IPS-18c (cell line): Measurements from ENCODE around the gene TDRD12.
"Not testable (repeated sequence)": the region's sequence is repeated elsewhere in the genome, so short reads cannot be mapped to it uniquely, and the experiment has no call there.

Experiments
- H3K4me3 ChIP-seq: 2 replicates; pipeline ENCODE4 v1.7.0; 2013; ENCODE audit warnings: low read depth, mild to moderate bottlenecking, low read length, moderate library complexity; ENCODE audit not compliant: insufficient read depth
- H3K9me3 ChIP-seq: one replicate; pipeline ENCODE4 v1.6.1; 2013; ENCODE audit warnings: mild to moderate bottlenecking, low read length, moderate library complexity; ENCODE audit not compliant: control insufficient read depth, insufficient read depth

TDRD12 gene

DNA sequence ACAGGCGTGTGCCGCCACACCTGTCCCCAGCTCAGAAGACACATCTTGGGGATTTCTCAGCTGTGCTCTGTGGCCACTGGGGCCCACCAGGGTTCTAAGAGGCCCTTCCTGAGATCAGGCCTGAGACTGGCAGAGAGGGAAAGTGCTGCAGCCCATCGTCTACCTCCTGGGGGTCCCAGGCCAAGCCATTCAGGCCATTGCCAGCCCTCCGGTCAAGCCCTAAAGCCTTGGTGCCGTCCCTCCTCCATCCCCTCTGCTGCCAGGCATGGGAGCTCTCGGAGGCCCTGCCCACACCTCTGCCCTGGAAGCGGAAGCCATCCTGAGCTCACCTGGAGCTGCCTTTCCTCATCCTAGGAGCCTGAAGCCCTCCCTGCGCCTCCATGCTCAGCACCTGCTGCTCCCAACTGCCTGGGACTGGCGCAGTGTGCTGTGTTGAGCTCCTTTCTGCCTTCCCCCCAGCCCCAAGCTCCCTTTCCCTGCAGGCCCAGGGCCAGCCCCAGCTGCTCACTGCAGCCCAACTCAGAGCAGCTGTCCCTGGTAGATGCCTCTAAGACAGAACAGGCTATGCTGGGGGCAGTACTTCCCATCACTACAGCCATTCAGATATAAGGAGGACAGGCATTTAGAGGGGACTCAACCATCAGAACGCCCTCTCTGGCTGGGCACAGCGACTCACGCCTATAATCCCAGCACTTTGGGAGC lies 147.1 kb downstream of the TDRD12 start:
- Histone ChIP-seq H3K4me3 (no peak overlapping the region), H3K9me3 (peaks cover 2% of the 10 kb centered on the region)

DNA sequence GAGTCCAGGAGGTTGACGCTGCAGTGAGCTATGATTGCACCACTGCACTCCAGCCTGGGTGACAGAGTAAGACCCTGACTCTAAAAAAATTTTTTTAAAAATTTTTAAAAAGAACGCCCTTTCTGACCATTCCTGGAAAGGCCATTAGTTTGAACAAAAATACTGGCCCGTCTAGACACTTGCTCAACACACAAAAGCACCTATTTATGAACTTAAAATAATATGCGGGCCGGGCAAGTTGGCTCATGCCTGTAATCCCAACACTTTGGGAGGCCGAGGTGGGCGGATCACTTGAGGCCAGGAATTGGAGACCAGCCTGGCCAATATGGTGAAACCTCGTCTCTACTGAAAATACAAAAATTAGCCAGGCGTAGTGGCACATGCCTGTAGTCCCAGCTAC lies 147.9 kb downstream of the TDRD12 start:
- H3K9me3 ChIP-seq, H3K4me3 ChIP-seq: not testable (repeated sequence)

DNA sequence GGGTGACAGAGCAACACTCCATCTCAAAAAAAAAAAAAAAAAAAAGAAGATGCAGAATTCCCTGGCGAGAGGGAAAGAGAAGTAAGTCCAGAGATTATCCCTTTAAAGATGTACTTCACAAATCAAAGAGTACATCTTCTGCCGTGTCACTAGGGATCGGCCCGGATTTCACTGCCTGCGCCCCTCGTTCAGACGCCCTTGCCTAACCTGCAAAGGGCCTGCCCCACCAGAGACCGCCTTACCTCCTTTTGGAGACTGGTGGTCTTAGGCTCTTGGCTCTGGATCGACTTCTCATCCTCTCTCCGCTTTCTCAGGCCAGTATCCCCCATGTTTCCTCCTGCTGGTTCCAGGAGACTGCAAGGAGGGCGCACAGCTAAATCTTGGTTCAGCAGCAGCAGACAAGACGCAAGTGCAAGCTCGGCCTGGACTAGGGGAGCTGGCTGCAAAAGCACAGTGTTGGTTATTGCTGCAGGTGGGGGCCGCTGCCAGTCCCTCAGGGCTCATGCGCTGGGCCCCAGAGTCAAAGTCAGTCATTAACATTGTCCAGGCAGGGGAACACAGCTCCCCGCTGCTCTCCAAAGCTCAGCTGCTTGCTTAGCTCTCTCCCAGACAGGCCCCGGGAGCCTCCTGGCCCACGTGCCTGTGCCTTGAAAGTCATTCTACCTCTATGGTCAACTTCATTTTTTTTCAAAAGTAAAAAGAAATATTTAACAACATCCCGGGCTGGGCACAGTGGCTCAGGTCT lies 148.8 kb downstream of the TDRD12 start:
- no peaks in the 10 kb centered on the region for H3K9me3 ChIP-seq
- no peak overlapping the region for H3K4me3 ChIP-seq

DNA sequence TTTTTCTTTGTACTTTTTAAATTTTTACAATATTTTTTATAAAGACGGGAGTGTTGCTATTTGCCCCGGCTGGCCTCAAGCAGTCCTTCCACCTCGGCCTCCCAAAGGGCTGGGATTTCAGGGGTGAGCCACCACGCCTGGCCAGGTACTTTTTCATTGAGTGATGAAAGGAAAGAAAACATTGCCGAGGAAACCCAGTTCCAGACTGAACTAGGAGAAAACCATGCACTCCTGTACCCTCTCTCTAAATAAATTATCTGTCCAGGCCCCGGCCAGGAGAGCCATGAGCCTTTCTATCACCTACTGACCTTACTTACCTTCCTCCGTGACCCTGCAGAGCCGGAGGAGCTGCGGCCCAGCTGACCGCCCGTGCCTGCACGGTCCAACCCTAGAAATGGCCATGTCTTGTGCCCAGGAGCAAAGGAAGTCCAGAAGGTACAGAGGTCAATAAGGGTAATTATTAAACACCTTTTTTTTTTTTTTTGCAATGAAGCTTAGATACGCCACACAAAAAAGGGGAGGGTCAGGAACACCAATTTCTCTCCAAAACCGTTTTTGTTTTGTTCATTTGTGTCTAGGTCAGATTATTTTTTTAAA lies 149.9 kb downstream of the TDRD12 start, which contains the start of gene SLC7A9:
SLC7A9 (minus strand) TSS at position 399 of the 597 bp plus-strand sequence. CDS start 1,233 bp downstream, outside the sequence.
- Histone ChIP-seq H3K4me3 (no peak within 1 kb of the TSS), H3K9me3 (no peaks in the 10 kb centered on the region)

DNA sequence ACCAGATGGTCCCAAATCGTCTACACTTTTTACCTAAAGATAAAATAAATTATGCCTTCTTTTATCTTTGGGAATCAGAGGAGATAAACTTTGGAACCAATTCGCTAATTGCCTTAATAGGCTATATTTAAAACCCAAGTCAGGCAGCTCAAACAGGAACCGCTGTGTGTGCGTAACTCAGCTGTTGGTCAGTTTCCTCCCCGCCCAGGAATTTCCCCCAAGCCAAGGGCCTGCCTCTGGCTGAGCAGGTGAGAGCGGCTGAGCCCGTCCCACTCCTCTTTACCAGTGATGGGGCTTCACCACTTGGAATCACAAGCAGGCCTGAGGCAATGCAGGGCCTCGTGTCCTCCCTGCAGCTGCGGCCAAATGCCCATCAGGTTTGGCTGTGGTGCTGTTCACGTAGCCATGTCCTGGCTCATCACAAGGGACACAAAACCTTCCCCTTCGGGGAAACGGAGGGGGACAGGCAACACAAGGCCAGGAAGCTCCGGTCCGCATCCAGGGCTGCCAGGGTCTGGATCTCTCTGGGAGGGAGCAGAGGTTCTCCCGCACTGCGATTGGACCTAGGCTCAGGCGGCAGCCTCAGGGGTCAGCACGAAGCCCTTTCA lies 150.5 kb downstream of the TDRD12 start:
- Histone ChIP-seq H3K4me3 (no peak overlapping the region), H3K9me3 (no peaks in the 10 kb centered on the region)

DNA sequence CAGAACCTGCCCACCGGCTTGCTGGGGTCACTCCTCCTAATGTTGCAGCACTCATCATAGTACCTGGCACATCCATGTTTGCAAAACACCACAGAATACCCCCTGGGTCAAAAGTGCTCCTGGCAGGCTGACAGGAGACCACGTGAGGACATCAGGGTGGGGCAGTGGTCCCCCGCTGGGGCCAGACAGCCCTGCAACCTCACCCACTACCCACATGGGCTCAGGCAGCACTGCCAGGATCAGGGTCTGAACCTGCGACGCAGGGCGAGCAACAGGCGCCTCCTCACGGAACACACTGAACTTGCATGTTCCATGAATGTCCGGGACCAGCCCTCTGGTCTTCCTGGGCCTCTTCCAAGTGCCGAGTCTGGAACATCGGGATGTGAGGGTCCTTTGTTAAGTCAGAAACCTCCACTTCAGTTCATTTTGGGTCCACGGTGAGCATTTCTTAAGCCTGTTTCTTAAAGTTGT lies 151.4 kb downstream of the TDRD12 start:
- Histone ChIP-seq H3K4me3 (no peak overlapping the region), H3K9me3 (no peaks in the 10 kb centered on the region)

DNA sequence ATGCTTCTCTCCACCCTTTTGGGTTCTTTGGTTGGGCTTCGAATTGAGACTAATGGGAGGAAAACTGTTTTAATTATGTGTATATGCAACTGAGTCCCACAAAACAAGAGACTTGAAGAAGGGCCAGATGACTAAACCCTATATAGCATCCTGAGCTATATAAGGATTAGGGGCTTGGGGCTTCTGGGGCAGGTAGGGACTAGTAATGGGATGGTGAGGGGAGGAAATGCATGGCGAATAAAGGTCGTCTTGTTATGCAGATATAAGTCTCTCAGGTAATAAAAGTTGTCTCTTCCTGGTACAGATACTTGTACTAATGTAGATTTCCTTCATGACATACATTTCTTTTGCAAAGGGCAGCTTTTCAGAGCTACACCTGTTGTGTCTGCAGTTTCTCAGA lies 152.8 kb downstream of the TDRD12 start:
- H3K4me3 ChIP-seq: no peak overlapping the region
- H3K9me3 ChIP-seq: no peaks in the 10 kb centered on the region

DNA sequence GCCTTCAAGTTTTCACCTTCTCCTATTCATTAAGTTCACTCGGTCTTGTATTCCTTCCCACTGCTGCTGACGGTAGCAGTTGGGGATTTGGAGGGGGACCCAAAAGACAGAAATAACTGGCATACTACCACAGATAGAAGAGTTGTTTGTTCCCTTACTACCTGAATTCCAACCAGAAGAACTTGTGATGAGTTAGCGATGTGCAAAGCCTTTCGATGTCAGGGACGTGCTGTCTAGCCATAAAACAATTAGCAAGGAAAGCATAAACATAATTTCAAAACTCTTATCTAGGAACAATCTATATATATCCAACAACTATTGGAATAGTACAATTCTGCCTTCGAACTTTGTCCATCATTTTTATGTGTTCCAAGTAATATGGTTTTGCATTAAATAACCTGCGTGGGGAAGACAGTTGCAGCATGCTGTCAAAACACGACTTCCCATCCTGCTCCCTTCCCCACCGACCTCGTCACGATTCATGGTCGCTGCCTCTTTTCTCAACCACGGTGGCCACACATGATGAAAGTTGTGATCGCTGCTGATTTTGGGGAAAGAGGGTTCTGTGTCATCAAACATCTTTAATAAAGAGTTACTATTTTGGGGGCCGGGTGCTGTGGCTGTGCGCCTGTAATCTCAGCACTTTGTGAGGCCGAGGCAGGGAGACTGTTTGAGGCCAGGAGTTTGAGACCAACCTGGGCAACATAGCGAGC lies 153.8 kb downstream of the TDRD12 start:
- Histone ChIP-seq H3K4me3 (no peak overlapping the region), H3K9me3 (no peaks in the 10 kb centered on the region)

DNA sequence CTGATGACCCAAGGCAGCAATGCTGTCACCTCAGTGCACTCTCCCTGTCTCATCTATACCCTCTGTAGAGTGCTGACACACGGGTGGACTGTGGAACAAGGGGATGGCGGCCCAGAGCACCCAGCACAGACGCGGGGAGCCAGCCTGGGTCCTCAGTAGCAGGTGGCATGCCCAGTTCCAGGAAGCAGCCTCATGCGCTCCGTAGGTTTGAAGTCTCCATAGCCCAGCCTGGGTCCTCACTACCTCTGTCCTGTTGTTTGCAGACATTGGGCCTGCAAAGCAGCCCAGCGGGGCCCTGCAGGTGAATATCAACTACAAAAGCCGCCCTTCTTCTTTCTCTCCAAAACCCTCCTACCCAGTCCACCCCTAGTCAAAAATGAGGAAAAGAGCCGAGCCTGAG lies 155.0 kb downstream of the TDRD12 start:
- no peaks in the 10 kb centered on the region for H3K9me3 ChIP-seq
- H3K4me3 ChIP-seq: no peak overlapping the region

DNA sequence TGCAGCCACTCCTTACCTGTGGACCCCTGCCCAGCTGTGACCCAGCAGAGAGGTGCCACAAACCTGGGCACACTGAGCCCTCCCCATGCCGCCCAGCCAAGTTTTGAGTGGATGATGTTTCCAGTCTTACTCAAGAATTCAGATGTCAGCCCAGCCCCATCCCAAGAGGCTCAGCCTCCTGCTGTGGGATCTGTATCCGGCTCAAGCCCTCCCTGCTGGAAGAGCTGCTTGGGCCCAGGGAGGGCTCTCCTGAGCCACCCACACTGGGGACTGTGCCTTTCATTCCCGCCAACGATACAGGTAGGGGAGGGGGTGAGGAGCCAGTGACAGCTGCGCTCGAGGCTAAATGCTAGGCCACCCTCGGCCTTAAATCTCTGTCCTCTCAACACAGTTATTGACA lies 155.9 kb downstream of the TDRD12 start:
- Histone ChIP-seq H3K4me3 (no peak overlapping the region), H3K9me3 (no peaks in the 10 kb centered on the region)

DNA sequence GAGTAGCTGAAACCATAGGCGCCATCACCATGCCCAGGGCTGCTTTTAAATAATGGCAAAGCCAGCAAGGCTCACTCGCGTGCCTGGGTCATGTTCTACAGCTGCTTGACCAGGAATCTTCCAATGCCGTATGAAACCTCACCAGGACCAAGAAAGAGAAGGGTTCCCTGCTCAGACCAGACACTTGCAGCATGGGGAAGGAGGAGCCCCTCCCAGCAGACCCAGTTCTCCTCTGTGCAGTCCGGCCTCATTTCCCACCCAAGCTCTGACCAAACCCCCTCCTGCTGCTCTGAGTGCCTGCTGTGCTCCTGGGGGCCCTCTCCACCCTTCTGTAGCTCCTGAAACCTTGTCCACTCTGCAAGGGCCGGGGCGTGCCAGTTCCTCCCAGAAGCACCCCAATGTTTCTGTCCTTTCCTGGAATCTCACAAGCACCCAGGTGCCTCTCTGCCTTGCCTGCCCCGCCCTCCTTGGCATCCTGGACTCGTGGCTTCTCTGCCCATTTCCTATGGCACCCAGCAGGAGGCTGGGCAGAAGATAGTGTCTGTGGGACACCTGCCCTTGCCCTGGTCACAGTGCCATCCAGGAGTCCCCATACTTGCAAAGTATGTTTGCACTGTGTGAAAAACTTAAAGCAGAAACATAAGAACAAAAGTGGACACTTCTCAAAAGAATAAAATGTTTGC lies 156.8 kb downstream of the TDRD12 start:
- H3K4me3 ChIP-seq: no peak overlapping the region
- H3K9me3 ChIP-seq: no peaks in the 10 kb centered on the region

DNA sequence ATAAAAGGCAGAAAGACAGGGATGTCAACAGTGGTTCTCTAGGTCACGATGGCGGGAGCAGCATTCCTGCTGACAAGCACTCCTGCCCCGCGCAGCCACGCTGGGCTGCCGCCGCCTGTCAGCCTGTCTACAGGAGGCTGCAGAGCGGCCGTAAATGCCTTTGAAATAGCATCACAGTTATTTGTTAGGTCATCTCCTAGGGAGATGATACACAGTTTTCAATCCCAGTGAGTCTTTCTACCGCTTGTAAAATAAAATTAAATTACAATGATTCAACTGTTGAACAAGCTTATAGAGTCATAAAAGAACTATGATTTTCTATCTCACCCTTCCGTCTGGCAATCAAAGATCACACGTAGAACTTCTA lies 157.3 kb downstream of the TDRD12 start:
- Histone ChIP-seq H3K9me3 (no peaks in the 10 kb centered on the region), H3K4me3 (no peak overlapping the region)
